Lower leg skin (tissue), 4 donors: ENCODE results near the gene TRAF2. TPM values are rescaled to one million over a fixed set of nuclear protein-coding genes. Genes with fewer than 3 reads are reported as not detected.

Experiments used
- DNase-seq, 2 donors: peaks; one replicate each; pipeline ENCODE4 v3.0.0-alpha.2; 2019; ENCODE audit warnings: low spot score in 2 of 2
- H3K4me3 ChIP-seq: fragments of 200-600 bp; sonication (generic); 2 replicates; pipeline ENCODE4 v1.5.1; 2017; ENCODE audit warnings: mild to moderate bottlenecking, low read depth; ENCODE audit not compliant: poor library complexity, severe bottlenecking
- CTCF ChIP-seq, 3 donors: fragments of 450-650 bp; IDR thresholded peaks; one replicate each; pipeline ENCODE4 v1.5.1; 2016; ENCODE audit warnings: antibody characterized with exemption in 3 of 3, mild to moderate bottlenecking in 3 of 3, moderate library complexity in 2 of 3
- POLR2A ChIP-seq, 2 donors: fragments of 450-650 bp; IDR thresholded peaks; one replicate each; pipeline ENCODE4 v1.6.1; 2016 to 2017; ENCODE audit warnings: antibody characterized with exemption in 2 of 2, mild to moderate bottlenecking in 1 of 2, moderate library complexity in 1 of 2
- WGBS, 2 donors: methylation state at CpG; one replicate each; pipeline ENCODE4 v1.1.5; 2018; 5-methylcytosine and 5-hydroxymethylcytosine counted together
- intact Hi-C: fragments of 100-400 bp; cut with DNase I; formaldehyde crosslinking; loops from one replicate; pipeline ENCODE4 v1.15.0; 2023; ENCODE audit warnings: low total_unique reads
- total RNA-seq, 4 donors: library from RNA; depleted of rRNA; stranded (reverse); fragments of >200 nt; gene quantifications; one replicate each; pipeline ENCODE4 v1.1.0, GENCODE V29; 2016

TRAF2 gene
- total RNA-seq, 4 donors from 2014 or later: 13.2 to 16.7 (median 15.8) TPM

DNA sequence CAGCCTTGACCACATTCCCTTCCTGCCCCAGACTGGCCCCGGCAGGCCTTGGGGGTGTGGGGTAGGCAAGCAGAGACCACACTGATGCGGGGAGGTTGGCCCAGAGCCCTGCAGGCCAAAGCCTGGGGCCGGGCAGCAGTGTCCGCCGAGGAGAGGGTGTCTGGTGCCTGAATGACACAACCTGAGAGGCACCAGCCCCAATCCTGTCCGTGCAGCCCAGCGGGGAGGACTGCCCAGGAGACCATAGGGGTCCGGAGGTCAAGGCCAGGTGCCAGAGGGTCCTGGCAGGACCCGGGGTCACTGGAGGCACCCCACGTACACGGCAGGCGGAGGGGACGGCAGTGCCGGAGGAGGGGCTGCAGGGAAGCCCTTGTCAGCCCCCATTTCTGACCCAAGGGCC, 85.4 kb downstream of the TRAF2 start:
- TF ChIP-seq CTCF (IDR thresholded peaks at IDR 0.05): no peak
- TF ChIP-seq POLR2A (IDR thresholded peaks at IDR 0.05): no peak
- intact Hi-C loops: no loop called here
- H3K4me3 ChIP-seq: no peak overlapping the region
- DNase-seq: no peak
- 82 to 83% methylated on average over 14 of the region's 14 CpGs for WGBS, 2 donors

GRCh38 chr9:136972335-136972734, 86.0 kb downstream of the TRAF2 start:
- no peak for DNase-seq
- 70 to 71% methylated on average over 7 to 8 of the region's 11 CpGs for WGBS, 2 donors
- intact Hi-C loops: no loop called here
- no peak overlapping the region for H3K4me3 ChIP-seq
- TF ChIP-seq CTCF (IDR thresholded peaks at IDR 0.05): no peak
- no peak for TF ChIP-seq POLR2A (IDR thresholded peaks at IDR 0.05)

GRCh38 chr9:136972743-136973142, 86.4 kb downstream of the TRAF2 start:
- intact Hi-C loops: no loop called here
- WGBS, 2 donors: 63 to 67% methylated on average over 13 of the region's 13 CpGs
- no peak for TF ChIP-seq CTCF (IDR thresholded peaks at IDR 0.05)
- TF ChIP-seq POLR2A (IDR thresholded peaks at IDR 0.05): no peak
- H3K4me3 ChIP-seq: no peak overlapping the region
- DNase-seq: no peak

DNA sequence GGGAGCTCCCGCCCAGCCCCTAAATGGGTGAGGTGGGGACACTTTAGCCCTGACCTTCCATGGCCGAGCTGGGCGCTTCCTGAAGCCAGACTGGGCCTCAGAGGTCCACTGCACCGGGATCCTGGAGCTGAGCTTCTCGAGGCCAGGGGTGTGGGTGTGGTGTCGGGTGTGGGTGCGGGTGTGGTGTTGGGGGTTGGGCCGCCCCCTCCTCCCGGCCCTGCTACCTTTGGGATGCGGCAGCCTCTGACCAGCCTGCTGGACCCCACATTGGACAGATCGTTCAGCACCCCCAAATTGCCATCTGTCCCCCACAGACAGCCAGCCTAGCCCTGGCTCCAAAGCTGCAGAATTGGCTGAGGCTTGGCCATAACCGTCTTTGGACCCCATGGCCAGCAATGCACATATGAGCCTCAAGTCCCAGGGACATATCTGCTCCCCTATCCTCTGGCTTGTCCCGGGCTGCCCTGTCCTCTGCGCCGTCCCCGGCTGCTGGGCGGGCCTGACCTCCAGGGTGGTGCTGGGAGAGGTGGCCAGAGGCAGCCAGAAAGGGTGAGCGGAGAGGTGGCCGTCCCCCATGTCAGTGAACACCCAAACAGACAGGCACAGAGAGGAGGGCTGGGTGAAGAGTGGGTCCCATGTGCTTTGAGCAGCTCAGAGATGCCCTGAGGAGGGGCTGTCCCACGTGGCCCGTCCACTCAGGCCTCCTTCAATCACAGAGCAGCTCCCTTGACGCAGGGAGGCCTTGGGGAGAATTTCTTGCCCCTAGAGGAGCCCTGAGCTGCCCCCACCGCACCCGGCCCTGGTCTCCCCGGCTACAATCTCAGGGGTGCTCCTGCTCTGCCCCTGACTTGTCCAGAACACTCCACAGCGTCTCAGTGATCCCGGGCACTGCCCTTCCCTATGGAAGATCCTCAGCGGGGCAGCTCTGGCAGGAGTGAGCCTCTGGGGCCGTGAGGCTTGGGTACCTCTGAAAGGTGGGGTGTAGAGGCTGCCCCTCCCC, 87.6 kb downstream of the TRAF2 start:
- DNase-seq: no peak
- TF ChIP-seq POLR2A (IDR thresholded peaks at IDR 0.05) (no peak), CTCF (IDR thresholded peaks at IDR 0.05) (no peak)
- 82 to 85% methylated on average over 27 to 29 of the region's 29 CpGs for WGBS, 2 donors
- intact Hi-C loops: no loop called here
- no peak overlapping the region for H3K4me3 ChIP-seq

DNA sequence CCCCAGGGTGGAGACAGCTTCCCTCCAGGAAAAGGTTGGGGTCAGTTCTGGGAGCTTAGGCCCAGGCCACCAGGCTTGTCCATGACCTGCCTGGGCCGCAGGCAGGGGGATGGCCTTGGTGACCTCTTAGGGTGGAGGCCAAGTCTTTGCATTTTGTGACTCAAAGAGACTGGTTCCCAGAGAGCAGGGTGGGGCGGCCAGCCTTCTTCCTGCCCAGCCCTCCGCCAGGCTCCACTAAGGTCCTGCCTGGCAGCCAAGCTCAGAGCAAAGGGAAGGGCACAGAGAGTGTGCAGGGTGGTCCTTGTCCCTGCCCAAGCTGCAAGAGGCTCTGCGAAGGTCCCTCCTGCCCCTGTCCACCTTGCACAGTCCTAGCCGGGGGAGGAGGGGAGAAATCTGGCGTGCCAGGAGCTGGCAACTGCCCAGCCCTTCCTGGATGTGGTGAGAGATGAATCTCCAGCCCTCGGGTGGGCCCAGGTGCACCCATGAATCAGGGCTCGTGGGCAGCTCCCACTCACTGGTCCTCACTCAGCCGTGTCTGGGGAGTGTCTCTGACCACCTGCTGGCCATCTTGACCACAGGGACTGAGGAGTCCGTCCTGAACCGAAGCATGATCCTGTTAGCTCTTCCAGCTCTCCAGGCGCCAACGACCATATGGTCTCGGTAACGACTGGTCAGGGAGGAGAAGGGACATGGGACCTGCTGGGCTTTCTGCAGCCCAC, 88.7 kb downstream of the TRAF2 start:
- 43 to 45% methylated on average over 13 to 14 of the region's 15 CpGs for WGBS, 2 donors
- no peak for DNase-seq
- intact Hi-C loops: no loop called here
- no peak overlapping the region for H3K4me3 ChIP-seq
- TF ChIP-seq CTCF (IDR thresholded peaks at IDR 0.05) (no peak), POLR2A (IDR thresholded peaks at IDR 0.05) (no peak)
